GM19193 (cell line): ENCODE data around the gene SETDB2.

Source experiments
- POLR2A ChIP-seq: IDR thresholded peaks from 4 replicates; pipeline ENCODE4 v1.6.1; 2011; ENCODE audit not compliant: insufficient read depth, insufficient read length; ENCODE audit errors: extremely low read depth

The SETDB2 gene

GRCh38 chr13:49450105-49450819 is 6.2 kb downstream of the SETDB2 start:
- TF ChIP-seq POLR2A = no peak

GRCh38 chr13:49452725-49453457 is 8.8 kb downstream of the SETDB2 start:
- TF ChIP-seq POLR2A = no peak

GRCh38 chr13:49453465-49453864 is 9.4 kb downstream of the SETDB2 start:
- no peak for TF ChIP-seq POLR2A

GRCh38 chr13:49454388-49455006 is 10.4 kb downstream of the SETDB2 start:
- no peak for TF ChIP-seq POLR2A

GRCh38 chr13:49455007-49455398 is 10.9 kb downstream of the SETDB2 start:
- no peak for TF ChIP-seq POLR2A

GRCh38 chr13:49456156-49456555 is 12.1 kb downstream of the SETDB2 start:
- TF ChIP-seq POLR2A = no peak

- no peak for TF ChIP-seq POLR2A
Measured at GRCh38 chr13:49457221-49457620, 13.1 kb downstream of the SETDB2 start.

GRCh38 chr13:49459580-49459979 is 15.5 kb downstream of the SETDB2 start:
- TF ChIP-seq POLR2A = no peak

GRCh38 chr13:49464085-49464484 is 20.0 kb downstream of the SETDB2 start:
- no peak for TF ChIP-seq POLR2A

- TF ChIP-seq POLR2A = no peak
Measured at GRCh38 chr13:49464621-49465325, 20.7 kb downstream of the SETDB2 start.

- no peak for TF ChIP-seq POLR2A
Measured at GRCh38 chr13:49466292-49466838, 22.3 kb downstream of the SETDB2 start.

- TF ChIP-seq POLR2A = no peak
Measured at GRCh38 chr13:49472186-49472585, 28.1 kb downstream of the SETDB2 start.

GRCh38 chr13:49476529-49476928 is 32.5 kb downstream of the SETDB2 start:
- TF ChIP-seq POLR2A = no peak

- TF ChIP-seq POLR2A = no peak
Measured at GRCh38 chr13:49481788-49482187, 37.7 kb downstream of the SETDB2 start.

- no peak for TF ChIP-seq POLR2A
Measured at GRCh38 chr13:49488563-49488962, 44.5 kb downstream of the SETDB2 start.

- no peak for TF ChIP-seq POLR2A
Measured at GRCh38 chr13:49494645-49495044, 50.6 kb downstream of the SETDB2 start.
